AG20443 (cell line): ENCODE results near the gene ZMPSTE24.
"Not testable (repeated sequence)": the region's sequence is repeated elsewhere in the genome, so short reads cannot be mapped to it uniquely, and the experiment has no call there.

Source experiments
- DNase-seq: peaks from one replicate; pipeline ENCODE4 v3.0.0; 2012; ENCODE audit warnings: low spot score, mixed read lengths

Gene ZMPSTE24

DNA sequence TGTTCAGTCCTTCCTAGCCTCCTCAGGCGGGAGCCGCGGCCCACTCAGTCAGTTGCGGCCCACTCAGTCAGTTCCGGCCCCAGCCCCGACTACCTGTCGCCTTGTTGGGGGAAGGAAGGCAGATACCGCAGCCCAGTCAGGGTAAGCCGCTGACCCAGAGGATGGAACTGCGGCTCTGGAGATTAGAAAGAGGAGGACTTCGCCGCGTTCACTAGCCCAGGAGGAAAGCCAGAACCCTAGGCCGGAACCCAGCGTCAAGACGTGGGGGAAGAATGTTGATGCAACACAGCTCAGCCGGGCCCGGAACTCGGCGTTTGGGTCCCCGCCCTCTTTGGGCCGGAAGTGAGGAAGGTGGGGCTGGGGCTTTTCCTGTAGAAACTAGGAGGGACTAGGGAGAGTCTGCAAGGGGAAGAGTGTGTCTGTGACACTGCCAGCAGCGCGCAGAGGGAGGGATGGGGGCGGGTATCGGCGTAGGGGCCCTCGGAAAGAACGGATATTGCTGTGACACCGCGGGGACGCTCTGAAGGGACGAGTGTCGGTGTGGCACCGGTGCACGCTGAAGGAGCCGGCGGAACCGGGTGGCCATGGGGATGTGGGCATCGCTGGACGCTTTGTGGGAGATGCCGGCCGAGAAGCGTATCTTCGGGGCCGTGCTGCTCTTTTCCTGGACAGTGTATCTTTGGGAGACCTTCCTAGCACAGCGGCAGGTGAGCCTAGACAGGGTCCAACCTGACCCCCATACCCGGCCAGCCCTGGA is at the start of gene ZMPSTE24:
ZMPSTE24 (plus strand) TSS at position 549 of the 757 bp plus-strand sequence; CDS start at position 585, 36 bp downstream.
- peak; percentile 95 for DNase-seq

DNA sequence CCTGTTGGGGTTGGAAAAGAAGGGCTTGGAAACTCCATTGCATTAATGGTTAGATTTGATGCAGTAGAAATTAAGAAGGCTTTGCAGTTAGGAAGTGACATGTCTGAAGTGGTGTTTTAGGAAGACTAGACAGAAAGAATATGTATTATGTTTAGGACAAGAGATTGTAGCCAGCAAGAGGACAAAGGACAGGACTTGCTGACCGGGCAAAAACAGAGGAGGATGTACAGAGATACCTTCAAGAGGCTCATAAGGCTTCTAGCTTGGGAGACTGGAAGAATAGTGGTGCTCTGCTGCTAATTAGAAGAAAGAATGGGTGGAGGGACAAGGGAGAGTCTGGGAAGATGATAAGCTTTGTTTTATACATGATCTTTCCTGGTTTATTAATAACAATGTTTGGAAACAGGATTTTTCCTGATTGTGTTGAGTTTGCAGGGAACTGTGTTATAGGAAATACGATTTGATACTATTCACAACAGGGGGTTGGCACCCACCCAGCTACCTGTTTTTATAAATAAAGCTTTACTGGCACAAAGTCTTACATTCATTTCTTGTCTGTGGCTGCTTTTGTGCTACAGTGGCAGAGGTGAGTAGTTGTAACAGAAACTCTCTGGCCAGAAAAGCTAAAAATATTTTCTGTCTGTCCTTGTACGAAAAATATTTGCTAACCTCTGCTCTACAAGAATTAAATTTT is 47.4 kb upstream of the ZMPSTE24 start:
- no peak for DNase-seq

- no peak for DNase-seq
Observed at GRCh38 chr1:40218333-40218732, 39.7 kb upstream of the ZMPSTE24 start.

DNA sequence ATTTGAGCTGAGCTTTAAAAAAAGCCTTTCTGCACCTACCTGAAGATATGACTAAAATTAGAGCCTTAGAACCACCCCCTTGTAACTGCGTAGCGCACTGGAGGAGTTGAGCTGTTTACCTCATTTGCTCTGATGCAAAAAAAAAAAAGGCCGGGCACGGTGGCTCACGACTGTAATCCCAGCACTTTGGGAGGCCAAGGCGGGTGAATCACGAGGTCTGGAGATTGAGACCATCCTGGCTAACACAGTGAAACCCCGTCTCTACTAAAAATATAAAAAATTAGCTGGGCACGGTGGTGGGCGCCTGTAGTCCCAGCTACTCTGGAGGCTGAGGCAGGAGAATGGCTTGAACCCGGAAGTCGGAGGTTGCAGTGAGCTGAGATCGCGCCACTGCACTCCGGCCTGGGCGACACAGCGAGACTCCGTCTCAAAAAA is 36.5 kb upstream of the ZMPSTE24 start:
- not testable (repeated sequence) for DNase-seq

DNA sequence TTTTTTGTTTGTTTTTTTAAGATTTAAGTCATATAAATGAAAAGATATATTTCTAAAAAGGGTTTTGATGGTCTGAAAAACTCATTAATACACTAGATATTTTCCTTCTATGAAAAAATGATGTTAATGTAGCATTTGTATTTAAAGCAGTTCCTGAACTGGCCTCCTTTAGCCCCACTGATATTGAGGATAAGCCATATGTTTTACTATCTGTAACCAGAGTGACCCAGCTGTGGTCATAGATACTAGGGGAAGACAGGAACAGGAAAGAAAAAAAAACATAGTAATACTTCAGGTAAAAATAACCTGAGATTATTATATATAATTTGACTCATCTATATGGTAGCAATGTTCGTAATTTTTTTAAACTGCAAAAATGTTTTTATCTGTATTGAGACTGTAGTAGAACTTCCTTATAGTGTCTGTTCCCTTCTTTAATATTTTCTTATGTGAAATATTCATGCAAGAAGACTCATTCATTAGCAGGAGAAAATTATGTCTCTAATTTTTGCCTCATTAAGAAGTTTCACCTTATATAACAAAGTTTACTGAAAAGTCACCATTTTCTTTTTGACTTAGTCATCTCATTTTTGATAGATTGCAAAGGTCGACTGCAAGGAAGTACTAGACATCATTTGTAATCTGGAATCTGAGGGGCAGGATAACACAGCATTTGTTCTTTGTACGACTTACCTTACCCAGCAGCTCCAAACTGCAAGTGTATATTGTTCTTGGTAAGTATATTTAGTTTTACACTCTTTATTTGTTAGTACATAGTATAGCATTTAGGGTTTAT is 35.9 kb upstream of the ZMPSTE24 start:
- DNase-seq: no peak

DNA sequence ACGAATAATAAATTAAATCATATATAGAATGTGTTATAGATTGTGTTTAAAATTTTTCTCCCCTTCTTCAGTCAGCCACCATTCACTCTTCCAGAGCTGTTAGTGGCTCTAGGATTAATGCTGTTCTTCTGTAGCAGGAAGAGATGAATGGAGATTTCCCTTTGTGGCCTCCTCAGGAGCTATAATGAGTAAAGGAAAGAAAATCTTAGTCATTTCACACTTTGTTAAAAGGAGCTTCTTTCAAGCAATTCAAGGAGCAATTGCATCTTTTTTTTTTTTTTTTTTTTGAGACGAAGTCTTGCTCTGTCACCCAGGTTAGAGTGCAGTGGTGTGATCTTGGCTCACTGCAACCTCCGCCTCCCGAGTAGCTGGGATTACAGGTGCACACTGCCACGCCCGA is 34.0 kb upstream of the ZMPSTE24 start:
- DNase-seq: no peak

GRCh38 chr1:40226192-40226591 is 31.8 kb upstream of the ZMPSTE24 start:
- no peak for DNase-seq

DNA sequence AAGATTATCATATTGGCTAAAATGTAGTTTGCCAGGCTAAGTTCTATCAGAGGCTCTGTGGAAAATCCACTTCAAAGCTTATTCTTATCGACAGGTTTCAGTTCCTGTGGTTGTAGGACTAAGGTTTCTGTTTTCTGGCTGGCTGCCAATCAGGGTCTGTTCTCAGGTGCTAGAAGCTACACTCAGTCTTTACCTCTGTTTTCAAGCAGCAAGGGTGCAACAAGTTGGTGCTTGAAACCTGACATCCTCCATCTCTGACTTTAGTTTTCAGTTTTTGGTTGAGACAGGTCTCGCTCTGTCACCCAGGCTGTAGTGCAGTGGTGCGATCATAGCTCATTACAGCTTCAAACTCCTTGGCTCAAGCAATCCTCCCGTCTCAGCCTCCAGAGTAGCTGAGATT is 25.6 kb upstream of the ZMPSTE24 start:
- no peak for DNase-seq

GRCh38 chr1:40239626-40240025 is 18.4 kb upstream of the ZMPSTE24 start:
- no peak for DNase-seq

DNA sequence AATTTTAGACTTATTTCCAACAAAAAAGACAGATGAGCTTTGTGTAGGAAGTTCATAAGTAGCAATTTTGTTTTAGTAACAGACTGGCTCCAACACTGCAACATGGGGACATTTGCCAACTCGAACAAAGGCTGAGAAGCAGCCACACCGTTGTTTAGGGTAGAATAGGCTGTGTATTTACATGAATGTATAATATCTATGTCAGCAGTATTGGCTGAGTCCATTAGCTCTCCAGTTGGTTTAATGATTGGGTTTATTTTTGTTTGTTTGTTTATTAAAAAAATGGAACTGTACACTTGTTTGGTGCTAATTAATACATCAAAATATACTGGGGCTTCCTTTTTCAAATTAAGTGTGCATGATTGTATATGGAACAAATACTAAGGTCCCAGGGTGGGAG is 17.6 kb upstream of the ZMPSTE24 start:
- no peak for DNase-seq

DNA sequence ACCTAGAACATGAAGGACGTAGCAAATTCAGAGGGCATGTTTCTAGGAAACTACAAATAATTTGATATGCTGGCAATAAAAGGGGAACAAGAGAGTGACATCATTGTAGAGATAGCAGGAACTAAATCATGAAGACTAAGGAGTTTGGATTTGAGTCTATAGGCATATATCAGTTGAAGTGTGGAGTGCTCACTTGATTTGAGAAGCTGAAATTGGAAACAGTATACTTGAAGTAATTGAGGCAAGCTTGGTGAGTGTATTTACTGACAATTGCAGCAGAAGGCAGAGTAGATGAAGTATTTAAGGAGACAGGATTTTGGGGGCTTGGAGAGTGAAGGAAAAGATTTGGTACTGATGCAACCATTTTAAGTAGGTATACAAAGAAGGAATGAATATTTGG is 16.7 kb upstream of the ZMPSTE24 start:
- DNase-seq: no peak

DNA sequence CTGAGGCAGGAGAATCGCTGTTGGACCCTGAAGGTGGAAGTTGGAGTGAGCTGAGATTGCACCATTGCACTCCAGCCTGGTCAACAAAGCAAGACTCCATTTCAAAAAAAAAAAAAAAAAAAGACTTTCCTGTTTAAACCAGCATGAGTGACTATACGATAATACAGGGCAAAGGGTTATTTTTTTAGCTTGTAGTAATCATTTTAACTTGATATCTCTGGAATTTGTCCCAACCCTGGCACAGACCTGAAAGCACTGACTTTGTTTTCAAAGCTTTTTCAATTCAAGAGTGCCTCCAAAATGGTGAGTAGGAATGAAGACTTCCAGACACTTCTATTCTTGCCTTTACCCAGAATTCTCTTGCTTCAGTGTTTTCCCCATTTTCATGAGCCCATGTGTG is 14.7 kb upstream of the ZMPSTE24 start:
- DNase-seq: no peak

DNA sequence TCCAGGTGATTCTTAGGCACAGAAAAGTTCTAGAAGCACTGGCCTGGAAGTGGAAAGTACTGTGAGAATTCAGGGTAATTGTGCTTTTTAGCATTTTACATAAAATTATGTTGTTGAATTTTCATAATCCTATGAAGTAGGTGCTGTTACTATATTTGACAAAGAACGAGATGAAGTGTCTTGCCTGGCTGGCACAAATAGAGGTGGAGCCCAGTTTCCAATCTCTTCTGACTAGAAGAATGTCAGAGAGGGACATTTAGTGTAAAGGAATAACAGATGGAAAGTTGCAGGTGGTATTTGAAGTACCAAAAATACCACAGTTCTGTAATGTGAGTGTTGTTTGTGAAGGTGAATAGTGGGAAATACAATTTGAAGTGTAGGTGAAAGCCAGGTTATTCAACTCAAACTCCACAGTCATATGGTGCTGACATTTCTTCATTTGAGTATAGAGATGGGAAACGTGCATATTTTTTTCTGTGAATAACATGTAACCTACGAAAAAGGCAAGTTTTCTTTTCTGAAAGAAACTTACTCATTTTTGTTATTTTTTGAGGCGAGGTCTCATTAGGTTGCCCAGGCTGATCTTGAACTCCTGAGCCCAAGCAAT is 13.8 kb upstream of the ZMPSTE24 start:
- DNase-seq: no peak

- no peak for DNase-seq
Observed at GRCh38 chr1:40245686-40246085, 12.3 kb upstream of the ZMPSTE24 start.

DNA sequence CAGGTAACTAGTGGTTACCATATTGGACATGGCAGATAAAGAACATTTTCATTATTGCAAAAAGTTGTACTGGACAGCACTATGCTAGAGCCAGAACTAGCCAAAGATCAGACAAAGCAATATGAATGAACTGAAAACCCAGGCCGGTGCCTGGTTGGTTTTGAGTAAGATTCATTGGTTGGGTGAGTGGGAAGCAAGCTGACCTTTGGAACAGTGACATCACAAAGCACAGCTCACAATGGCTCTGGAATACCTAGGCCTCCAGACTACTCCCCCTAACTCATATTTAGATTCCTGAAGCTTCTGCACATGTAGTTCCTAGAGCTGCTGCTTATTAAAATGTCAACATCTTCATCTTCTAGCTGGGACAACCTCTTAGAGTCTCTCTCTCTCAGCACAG is 10.4 kb upstream of the ZMPSTE24 start, which contains the start of gene TMCO2:
TMCO2 (plus strand) TSS at position 283 of the 400 bp plus-strand sequence; CDS start at position 340, 57 bp downstream.
- no peak for DNase-seq

DNA sequence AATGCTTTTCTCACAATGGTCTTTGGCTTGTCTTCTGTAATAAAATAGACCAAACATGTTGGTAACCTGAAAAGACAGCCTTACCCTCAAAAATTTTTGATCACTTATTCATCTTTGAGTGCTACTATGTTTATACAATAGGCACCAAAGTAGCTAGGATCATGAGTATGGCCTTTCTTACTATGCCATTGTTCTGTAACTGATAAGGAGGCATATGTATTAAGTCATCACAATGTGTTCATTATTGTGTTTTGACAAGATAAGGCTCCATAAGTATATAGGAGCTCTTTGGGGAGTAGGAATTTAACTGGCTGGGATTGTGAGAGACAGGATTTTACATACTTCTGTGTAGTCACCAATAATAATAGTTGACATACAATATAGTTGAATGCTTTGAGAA is 9.6 kb upstream of the ZMPSTE24 start:
- DNase-seq: no peak

GRCh38 chr1:40251456-40251855 is 6.6 kb upstream of the ZMPSTE24 start:
- DNase-seq: no peak

DNA sequence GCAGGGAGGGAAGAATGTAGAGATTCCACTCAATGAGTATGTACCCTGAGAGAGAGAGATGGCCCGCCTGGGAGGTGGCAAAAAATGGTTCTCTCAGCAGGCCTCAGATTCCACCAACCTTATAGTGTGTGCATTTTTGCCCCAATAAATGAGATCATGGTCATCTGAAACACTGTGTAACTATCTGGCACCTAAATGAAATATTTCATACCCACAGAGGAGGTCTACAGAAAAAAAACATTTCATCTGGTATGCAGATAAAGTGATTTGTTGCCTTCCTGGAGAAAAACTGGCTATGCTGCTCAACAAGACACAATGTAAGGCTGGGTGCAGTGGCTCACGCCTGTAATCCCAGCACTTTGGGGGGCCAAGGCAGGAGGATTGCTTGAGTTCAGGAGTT is 5.4 kb upstream of the ZMPSTE24 start:
- no peak for DNase-seq

- no peak for DNase-seq
Observed at GRCh38 chr1:40255231-40255630, 2.8 kb upstream of the ZMPSTE24 start.

- no peak for DNase-seq
Observed at GRCh38 chr1:40256401-40257084, 1.5 kb upstream of the ZMPSTE24 start.

GRCh38 chr1:40257313-40257687 is 736 bp upstream of the ZMPSTE24 start:
- DNase-seq: no peak

GRCh38 chr1:40258445-40258769 is 371 bp downstream of the ZMPSTE24 start:
- no peak for DNase-seq
